ENCODE data around the gene TIA1. TPM values are rescaled to one million over a fixed set of nuclear protein-coding genes. Genes with fewer than 3 reads are reported as not detected.

Gene TIA1
- polyA plus RNA-seq, 1 donor from 2014 or later: 1,297 TPM

DNA sequence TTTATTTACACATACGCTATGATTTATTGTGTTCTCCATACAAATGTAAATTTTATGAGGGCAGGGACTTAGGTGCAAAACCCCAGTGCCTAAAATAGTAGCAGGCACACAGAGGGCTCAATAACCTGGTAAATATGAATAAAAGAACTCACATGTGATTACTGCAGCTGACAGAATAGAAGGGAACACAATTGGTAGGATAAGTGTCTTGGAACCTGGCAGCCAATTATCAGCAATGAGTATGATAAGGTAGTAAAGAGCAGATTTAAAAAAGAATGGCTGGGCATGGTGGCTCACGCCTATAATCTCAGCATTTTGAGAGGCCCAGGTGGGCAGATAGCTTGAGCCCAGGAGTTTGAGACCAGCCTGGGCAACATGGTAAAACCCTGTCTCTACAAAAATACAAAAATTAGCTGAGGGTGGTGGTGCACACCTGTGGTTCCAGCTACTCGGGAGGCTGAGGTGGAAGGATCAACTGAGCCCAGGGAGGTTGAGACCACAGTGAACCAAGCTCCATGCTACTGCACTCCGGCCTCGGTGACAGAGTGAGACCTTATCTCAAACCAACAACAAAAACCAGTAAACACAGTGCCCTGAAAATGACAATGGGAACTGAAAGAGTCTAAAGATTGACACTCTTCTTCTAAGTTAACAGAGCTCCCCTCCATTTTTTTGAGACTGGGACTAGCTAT lies 35.2 kb upstream of the TIA1 start:
- no peaks in the 10 kb centered on the region for H3K27me3 ChIP-seq (ENCODE audit: insufficient read depth, low read depth, low read length)
- H3K9me2 ChIP-seq (ENCODE audit: insufficient read depth, low read length): no peaks in the 10 kb centered on the region
- H3K79me2 ChIP-seq (replicated peaks; ENCODE audit: insufficient read depth, low read length): peaks cover 8% of the 10 kb centered on the region
- no peak overlapping the region for H3K9ac ChIP-seq (ENCODE audit: low read length)
- TF ChIP-seq MXI1 (conservative IDR thresholded peaks at IDR 0.05; ENCODE audit: poor library complexity, severe bottlenecking) (no peak), EP300 (conservative IDR thresholded peaks at IDR 0.05; ENCODE audit: poor library complexity, severe bottlenecking) (no peak), RAD21 (conservative IDR thresholded peaks at IDR 0.05) (no peak), SMC3 (conservative IDR thresholded peaks at IDR 0.05; ENCODE audit: poor library complexity) (no peak), POLR2AphosphoS5 (IDR thresholded peaks at IDR 0.05) (no peak), TAF1 (IDR thresholded peaks at IDR 0.05; ENCODE audit: low read depth) (no peak), EZH2 (IDR thresholded peaks at IDR 0.05; ENCODE audit: borderline replicate concordance, insufficient read depth, low read length, poor library complexity, severe bottlenecking) (no peak)
- TF ChIP-seq, protein P1, sequence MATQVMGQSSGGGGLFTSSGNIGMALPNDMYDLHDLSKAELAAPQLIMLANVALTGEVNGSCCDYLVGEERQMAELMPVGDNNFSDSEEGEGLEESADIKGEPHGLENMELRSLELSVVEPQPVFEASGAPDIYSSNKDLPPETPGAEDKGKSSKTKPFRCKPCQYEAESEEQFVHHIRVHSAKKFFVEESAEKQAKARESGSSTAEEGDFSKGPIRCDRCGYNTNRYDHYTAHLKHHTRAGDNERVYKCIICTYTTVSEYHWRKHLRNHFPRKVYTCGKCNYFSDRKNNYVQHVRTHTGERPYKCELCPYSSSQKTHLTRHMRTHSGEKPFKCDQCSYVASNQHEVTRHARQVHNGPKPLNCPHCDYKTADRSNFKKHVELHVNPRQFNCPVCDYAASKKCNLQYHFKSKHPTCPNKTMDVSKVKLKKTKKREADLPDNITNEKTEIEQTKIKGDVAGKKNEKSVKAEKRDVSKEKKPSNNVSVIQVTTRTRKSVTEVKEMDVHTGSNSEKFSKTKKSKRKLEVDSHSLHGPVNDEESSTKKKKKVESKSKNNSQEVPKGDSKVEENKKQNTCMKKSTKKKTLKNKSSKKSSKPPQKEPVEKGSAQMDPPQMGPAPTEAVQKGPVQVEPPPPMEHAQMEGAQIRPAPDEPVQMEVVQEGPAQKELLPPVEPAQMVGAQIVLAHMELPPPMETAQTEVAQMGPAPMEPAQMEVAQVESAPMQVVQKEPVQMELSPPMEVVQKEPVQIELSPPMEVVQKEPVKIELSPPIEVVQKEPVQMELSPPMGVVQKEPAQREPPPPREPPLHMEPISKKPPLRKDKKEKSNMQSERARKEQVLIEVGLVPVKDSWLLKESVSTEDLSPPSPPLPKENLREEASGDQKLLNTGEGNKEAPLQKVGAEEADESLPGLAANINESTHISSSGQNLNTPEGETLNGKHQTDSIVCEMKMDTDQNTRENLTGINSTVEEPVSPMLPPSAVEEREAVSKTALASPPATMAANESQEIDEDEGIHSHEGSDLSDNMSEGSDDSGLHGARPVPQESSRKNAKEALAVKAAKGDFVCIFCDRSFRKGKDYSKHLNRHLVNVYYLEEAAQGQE (IDR thresholded peaks at IDR 0.05; ENCODE audit: borderline replicate concordance): no peak
- TF ChIP-seq, protein P2, sequence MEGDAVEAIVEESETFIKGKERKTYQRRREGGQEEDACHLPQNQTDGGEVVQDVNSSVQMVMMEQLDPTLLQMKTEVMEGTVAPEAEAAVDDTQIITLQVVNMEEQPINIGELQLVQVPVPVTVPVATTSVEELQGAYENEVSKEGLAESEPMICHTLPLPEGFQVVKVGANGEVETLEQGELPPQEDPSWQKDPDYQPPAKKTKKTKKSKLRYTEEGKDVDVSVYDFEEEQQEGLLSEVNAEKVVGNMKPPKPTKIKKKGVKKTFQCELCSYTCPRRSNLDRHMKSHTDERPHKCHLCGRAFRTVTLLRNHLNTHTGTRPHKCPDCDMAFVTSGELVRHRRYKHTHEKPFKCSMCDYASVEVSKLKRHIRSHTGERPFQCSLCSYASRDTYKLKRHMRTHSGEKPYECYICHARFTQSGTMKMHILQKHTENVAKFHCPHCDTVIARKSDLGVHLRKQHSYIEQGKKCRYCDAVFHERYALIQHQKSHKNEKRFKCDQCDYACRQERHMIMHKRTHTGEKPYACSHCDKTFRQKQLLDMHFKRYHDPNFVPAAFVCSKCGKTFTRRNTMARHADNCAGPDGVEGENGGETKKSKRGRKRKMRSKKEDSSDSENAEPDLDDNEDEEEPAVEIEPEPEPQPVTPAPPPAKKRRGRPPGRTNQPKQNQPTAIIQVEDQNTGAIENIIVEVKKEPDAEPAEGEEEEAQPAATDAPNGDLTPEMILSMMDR (IDR thresholded peaks at IDR 0.05; ENCODE audit: poor library complexity, severe bottlenecking): no peak
- no peak overlapping the region for H2AFZ ChIP-seq (ENCODE audit: low read depth, low read length)
- no peaks in the 10 kb centered on the region for H3F3A ChIP-seq (ENCODE audit: insufficient read depth, low read length, poor library complexity, severe bottlenecking)
- no peaks in the 10 kb centered on the region for H4K20me1 ChIP-seq (ENCODE audit: insufficient read depth)
- H3K9me3 ChIP-seq (ENCODE audit: low read length): no peaks in the 10 kb centered on the region
- H3K27ac ChIP-seq (ENCODE audit: low read length): no peak overlapping the region
- H3K4me2 ChIP-seq (ENCODE audit: low read length): no peak overlapping the region
- H3K4me3 ChIP-seq (ENCODE audit: low read length): no peak overlapping the region
- peaks cover 10% of the 10 kb centered on the region for H3K36me3 ChIP-seq (ENCODE audit: insufficient read depth, low read length)

DNA sequence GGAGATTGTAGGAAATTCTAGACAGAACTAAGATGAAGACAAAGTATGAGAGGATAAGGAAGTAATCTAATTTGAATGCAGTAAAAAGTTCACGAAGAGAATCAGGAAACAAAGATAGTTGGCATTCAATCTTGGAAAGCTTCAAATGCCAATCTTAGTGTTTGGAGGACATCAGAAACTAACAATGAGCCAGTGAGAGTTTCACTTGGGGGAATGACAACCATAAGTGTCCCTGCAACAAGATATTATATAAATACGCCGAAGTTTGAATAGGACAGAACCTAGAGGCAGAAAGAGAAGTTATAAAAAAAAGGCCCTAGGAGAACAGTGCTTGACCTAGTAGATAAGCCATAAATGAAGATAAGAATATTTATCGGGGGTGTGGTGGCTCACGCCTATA lies 34.0 kb upstream of the TIA1 start:
- H3K27ac ChIP-seq (ENCODE audit: low read length): no peak overlapping the region
- no peaks in the 10 kb centered on the region for H4K20me1 ChIP-seq (ENCODE audit: insufficient read depth)
- H3K4me2 ChIP-seq (ENCODE audit: low read length): no peak overlapping the region

More for the DNA sequence above, 34.0 kb upstream of the TIA1 start:
- TF ChIP-seq TAF1 (IDR thresholded peaks at IDR 0.05; ENCODE audit: low read depth): no peak
- TF ChIP-seq MXI1 (conservative IDR thresholded peaks at IDR 0.05; ENCODE audit: poor library complexity, severe bottlenecking): no peak
- TF ChIP-seq POLR2AphosphoS5 (IDR thresholded peaks at IDR 0.05): no peak
- TF ChIP-seq EZH2 (IDR thresholded peaks at IDR 0.05; ENCODE audit: borderline replicate concordance, insufficient read depth, low read length, poor library complexity, severe bottlenecking): no peak
- TF ChIP-seq, protein P1 (IDR thresholded peaks at IDR 0.05; ENCODE audit: borderline replicate concordance): no peak
- TF ChIP-seq, protein P2 (IDR thresholded peaks at IDR 0.05; ENCODE audit: poor library complexity, severe bottlenecking): no peak
- TF ChIP-seq SMC3 (conservative IDR thresholded peaks at IDR 0.05; ENCODE audit: poor library complexity): no peak
- no peak for TF ChIP-seq RAD21 (conservative IDR thresholded peaks at IDR 0.05)
- TF ChIP-seq EP300 (conservative IDR thresholded peaks at IDR 0.05; ENCODE audit: poor library complexity, severe bottlenecking): no peak
- Histone ChIP-seq H2AFZ (ENCODE audit: low read depth, low read length) (no peak overlapping the region), H3K27me3 (ENCODE audit: insufficient read depth, low read depth, low read length) (no peaks in the 10 kb centered on the region), H3K9me3 (ENCODE audit: low read length) (no peaks in the 10 kb centered on the region), H3K9me2 (ENCODE audit: insufficient read depth, low read length) (no peaks in the 10 kb centered on the region), H3F3A (ENCODE audit: insufficient read depth, low read length, poor library complexity, severe bottlenecking) (no peaks in the 10 kb centered on the region), H3K36me3 (ENCODE audit: insufficient read depth, low read length) (peaks cover 10% of the 10 kb centered on the region), H3K4me3 (ENCODE audit: low read length) (no peak overlapping the region), H3K9ac (ENCODE audit: low read length) (no peak overlapping the region), H3K79me2 (replicated peaks; ENCODE audit: insufficient read depth, low read length) (peaks cover 3% of the 10 kb centered on the region)
